K562 (cell line): ENCODE measurements around the gene ANKRD65. TPM values are rescaled to one million over a fixed set of nuclear protein-coding genes. Genes with fewer than 3 reads are reported as not detected.
A peak's percentile ranks its signal among the peaks of the same experiment; 100 is the strongest.

Experiments used
- BACH1 ChIP-seq: fragments of 200-800 bp; sonication (Bioruptor generic); IDR thresholded peaks from 2 replicates; pipeline ENCODE4 v1.6.1; 2016; ENCODE audit warnings: missing genetic modification characterization, missing compliant biosample characterization
- FOSL1 ChIP-seq: fragments of 200-800 bp; sonication (Bioruptor generic); conservative IDR thresholded peaks from 2 replicates; pipeline ENCODE4 v1.6.1; 2016; ENCODE audit warnings: missing genetic modification characterization, missing compliant biosample characterization
- JUN ChIP-seq, 2 experiments: sonication (generic) in 1 of 2; formaldehyde crosslinking in 1 of 2; IDR thresholded peaks; 2 replicates each; pipeline versions ENCODE4 v1.6.1 to v1.8.0; 2012 to 2022; ENCODE audit warnings: borderline replicate concordance in 2 of 2, mild to moderate bottlenecking in 2 of 2, improper control_type of control experiment in 1 of 2, low read depth in 1 of 2, low read length in 1 of 2, missing genetic modification reagents in 1 of 2
- POU5F1 ChIP-seq: fragments of 150-350 bp; IDR thresholded peaks from 2 replicates; pipeline ENCODE4 v1.6.1; 2014; ENCODE audit warnings: borderline replicate concordance, low read length, low read depth, mild to moderate bottlenecking; ENCODE audit not compliant: partially characterized antibody
- RBM17 ChIP-seq: fragments of 200-400 bp; formaldehyde crosslinking; IDR thresholded peaks from 2 replicates; pipeline ENCODE4 v1.6.1; 2017; ENCODE audit warnings: low read depth, mild to moderate bottlenecking, low read length, borderline replicate concordance
- RFX1 ChIP-seq: fragments of 450-650 bp; IDR thresholded peaks from 2 replicates; pipeline ENCODE4 v1.6.1; 2016; ENCODE audit warnings: mild to moderate bottlenecking, moderate library complexity
- SIX5 ChIP-seq, 2 experiments: IDR thresholded peaks; 2 replicates each; pipeline ENCODE4 v1.6.1; 2011; ENCODE audit warnings: low read length in 2 of 2, borderline replicate concordance in 1 of 2, low read depth in 1 of 2, mild to moderate bottlenecking in 1 of 2, moderate library complexity in 1 of 2; ENCODE audit not compliant: insufficient read depth in 1 of 2
- SPI1 ChIP-seq: IDR thresholded peaks from 2 replicates; pipeline ENCODE4 v1.6.1; 2011; ENCODE audit warnings: low read depth, low read length, control low read depth, borderline replicate concordance
- TCFL5 ChIP-seq: fragments of 250-450 bp; sonication (Bioruptor Pico); conservative IDR thresholded peaks from 2 replicates; pipeline ENCODE4 v1.6.1; 2021; ENCODE audit warnings: mild to moderate bottlenecking, moderate library complexity, matching md5 sums
- TOE1 ChIP-seq, 2 experiments: fragments of 450-650 bp in 1 of 2; sonication (generic) in 1 of 2; formaldehyde crosslinking in 1 of 2; IDR thresholded peaks; 2 replicates each; pipeline versions ENCODE4 v1.7.1 to v1.8.0; 2016 to 2022; ENCODE audit warnings: borderline replicate concordance in 2 of 2, mild to moderate bottlenecking in 2 of 2, antibody characterized with exemption in 1 of 2, inconsistent platforms in 1 of 2, low read depth in 1 of 2, missing genetic modification reagents in 1 of 2, moderate library complexity in 1 of 2
- ZBTB17 ChIP-seq: fragments of 450-650 bp; formaldehyde crosslinking; IDR thresholded peaks from 2 replicates; pipeline ENCODE4 v1.4.0; 2020; ENCODE audit warnings: mild to moderate bottlenecking
- ZNF133 ChIP-seq: fragments of 250-450 bp; sonication (Bioruptor Pico); IDR thresholded peaks from 2 replicates; pipeline ENCODE4 v1.4.0; 2020; ENCODE audit warnings: mild to moderate bottlenecking
- ZNF143 ChIP-seq: sonication (generic); formaldehyde crosslinking; IDR thresholded peaks from 2 replicates; pipeline ENCODE4 v1.9.0; 2022; ENCODE audit warnings: mild to moderate bottlenecking, missing genetic modification reagents
- polyA plus RNA-seq, 8 experiments: library from polyadenylated mRNA; depleted of rRNA in 4 of 8; stranded (reverse) in 5 of 8; unstranded in 3 of 8; fragments of >200 nt; fragmentation: Nextera tagmentation in 2 of 8; fragmentation: Illumina TruSeq in 1 of 8; extraction: Ambion mirVana in 2 of 8; extraction: Trizol in 1 of 8; gene quantifications; 2 replicates each; pipeline versions ENCODE4 v1.2.1 to v1.2.3, GENCODE V29; 2011 to 2014; ENCODE audit warnings: inconsistent platforms in 1 of 8, missing spikeins in 1 of 8
- total RNA-seq, 7 experiments: library from RNA; depleted of rRNA in 6 of 7; stranded (reverse); fragments of >200 nt in 6 of 7; fragmentation: Illumina TruSeq in 2 of 7; extraction: Trizol in 2 of 7; gene quantifications; 2 replicates each; pipeline versions ENCODE4 v1.2.1 to v1.2.3, GENCODE V29; 2011 to 2021; ENCODE audit warnings: low replicate concordance in 1 of 7
- TF ChIP-seq, protein P1 (sequence below): sonication (generic); formaldehyde crosslinking; IDR thresholded peaks from 2 replicates; pipeline ENCODE4 v1.8.0; 2023; ENCODE audit warnings: mild to moderate bottlenecking, missing genetic modification reagents
- TF ChIP-seq, protein P2 (sequence below): fragments of 450-650 bp; formaldehyde crosslinking; IDR thresholded peaks from 2 replicates; pipeline ENCODE4 v1.4.0; 2020; ENCODE audit warnings: mild to moderate bottlenecking, moderate library complexity
- TF ChIP-seq, protein P3 (sequence below): fragments of 250-450 bp; sonication (Bioruptor Pico); IDR thresholded peaks from 2 replicates; pipeline ENCODE4 v1.8.0; 2021; ENCODE audit warnings: moderate library complexity, mild to moderate bottlenecking, inconsistent platforms
- TF ChIP-seq, protein P4 (sequence below): IDR thresholded peaks from 3 replicates; pipeline ENCODE4 v1.6.1; 2011; ENCODE audit warnings: borderline replicate concordance, mild to moderate bottlenecking; ENCODE audit not compliant: insufficient read length, insufficient read depth
- TF ChIP-seq, protein P5 (sequence below): sonication (generic); formaldehyde crosslinking; IDR thresholded peaks from 2 replicates; pipeline ENCODE4 v1.9.0; 2022; ENCODE audit warnings: mild to moderate bottlenecking, missing genetic modification reagents

Gene ANKRD65
- total and polyA plus RNA-seq, 9 of the 15 experiments (the other 6 are each of a cell fraction or from before 2014, with no cell fraction given): not detected

DNA sequence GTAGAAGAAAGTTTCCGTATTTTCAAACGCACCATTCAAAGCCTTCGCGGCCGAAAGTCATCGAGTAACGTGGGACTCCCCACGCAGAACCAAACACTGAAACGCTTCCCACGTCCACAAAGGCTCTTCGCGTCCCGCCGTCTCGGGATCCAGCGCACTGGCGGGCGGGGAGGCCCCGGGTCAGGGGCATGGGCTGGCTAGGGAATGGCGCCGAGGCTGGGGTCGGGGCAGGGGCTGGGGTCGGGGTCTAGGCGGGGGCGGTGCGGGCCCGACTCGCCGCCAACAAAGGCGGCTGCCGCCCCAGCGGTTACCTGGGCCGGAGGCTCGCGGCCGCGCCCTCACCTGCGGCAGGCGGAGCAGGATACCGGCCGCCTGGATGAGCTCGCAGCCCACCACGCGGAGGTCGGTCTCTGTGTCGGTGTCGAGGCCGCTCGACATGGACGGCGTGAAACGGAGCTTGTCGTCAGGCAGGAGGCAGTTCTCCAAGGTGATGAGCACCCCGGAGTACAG lies 22.3 kb downstream of the ANKRD65 start (continued):
- TF ChIP-seq FOSL1 (tag) (no peak), TOE1 (IDR thresholded peaks at IDR 0.05; ENCODE audit: borderline replicate concordance) (no peak), TOE1 (CRISPR knock-in tag; IDR thresholded peaks at IDR 0.05; ENCODE audit: borderline replicate concordance, low read depth) (no peak), ZNF143 (CRISPR knock-in tag) (no peak), JUN (IDR thresholded peaks at IDR 0.05; ENCODE audit: borderline replicate concordance, low read depth, low read length) (no peak), JUN (CRISPR knock-in tag; IDR thresholded peaks at IDR 0.05; ENCODE audit: borderline replicate concordance) (0 out of 2 replicates have a peak, but pooled peaks have one; percentile 64), ZBTB17 (CRISPR knock-in tag) (peak; percentile 50; the same call in 1 of the 2 replicates), SIX5 (IDR thresholded peaks at IDR 0.05; ENCODE audit: borderline replicate concordance in 1 of 2, insufficient read depth in 1 of 2, low read depth in 1 of 2, low read length in 2 of 2) (no peak), TCFL5 (CRISPR knock-in tag) (no peak), SPI1 (no peak), POU5F1 (no peak), ZNF133 (CRISPR knock-in tag) (peak; percentile 81; the same call in 1 of the 2 replicates), RBM17 (no peak), RFX1 (no peak), BACH1 (tag) (no peak)
- TF ChIP-seq, protein P1, sequence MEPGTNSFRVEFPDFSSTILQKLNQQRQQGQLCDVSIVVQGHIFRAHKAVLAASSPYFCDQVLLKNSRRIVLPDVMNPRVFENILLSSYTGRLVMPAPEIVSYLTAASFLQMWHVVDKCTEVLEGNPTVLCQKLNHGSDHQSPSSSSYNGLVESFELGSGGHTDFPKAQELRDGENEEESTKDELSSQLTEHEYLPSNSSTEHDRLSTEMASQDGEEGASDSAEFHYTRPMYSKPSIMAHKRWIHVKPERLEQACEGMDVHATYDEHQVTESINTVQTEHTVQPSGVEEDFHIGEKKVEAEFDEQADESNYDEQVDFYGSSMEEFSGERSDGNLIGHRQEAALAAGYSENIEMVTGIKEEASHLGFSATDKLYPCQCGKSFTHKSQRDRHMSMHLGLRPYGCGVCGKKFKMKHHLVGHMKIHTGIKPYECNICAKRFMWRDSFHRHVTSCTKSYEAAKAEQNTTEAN (CRISPR knock-in tag): no peak
- TF ChIP-seq, protein P2, sequence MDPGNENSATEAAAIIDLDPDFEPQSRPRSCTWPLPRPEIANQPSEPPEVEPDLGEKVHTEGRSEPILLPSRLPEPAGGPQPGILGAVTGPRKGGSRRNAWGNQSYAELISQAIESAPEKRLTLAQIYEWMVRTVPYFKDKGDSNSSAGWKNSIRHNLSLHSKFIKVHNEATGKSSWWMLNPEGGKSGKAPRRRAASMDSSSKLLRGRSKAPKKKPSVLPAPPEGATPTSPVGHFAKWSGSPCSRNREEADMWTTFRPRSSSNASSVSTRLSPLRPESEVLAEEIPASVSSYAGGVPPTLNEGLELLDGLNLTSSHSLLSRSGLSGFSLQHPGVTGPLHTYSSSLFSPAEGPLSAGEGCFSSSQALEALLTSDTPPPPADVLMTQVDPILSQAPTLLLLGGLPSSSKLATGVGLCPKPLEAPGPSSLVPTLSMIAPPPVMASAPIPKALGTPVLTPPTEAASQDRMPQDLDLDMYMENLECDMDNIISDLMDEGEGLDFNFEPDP: peak; percentile 83; the same call in 1 of the 2 replicates
- TF ChIP-seq, protein P3, sequence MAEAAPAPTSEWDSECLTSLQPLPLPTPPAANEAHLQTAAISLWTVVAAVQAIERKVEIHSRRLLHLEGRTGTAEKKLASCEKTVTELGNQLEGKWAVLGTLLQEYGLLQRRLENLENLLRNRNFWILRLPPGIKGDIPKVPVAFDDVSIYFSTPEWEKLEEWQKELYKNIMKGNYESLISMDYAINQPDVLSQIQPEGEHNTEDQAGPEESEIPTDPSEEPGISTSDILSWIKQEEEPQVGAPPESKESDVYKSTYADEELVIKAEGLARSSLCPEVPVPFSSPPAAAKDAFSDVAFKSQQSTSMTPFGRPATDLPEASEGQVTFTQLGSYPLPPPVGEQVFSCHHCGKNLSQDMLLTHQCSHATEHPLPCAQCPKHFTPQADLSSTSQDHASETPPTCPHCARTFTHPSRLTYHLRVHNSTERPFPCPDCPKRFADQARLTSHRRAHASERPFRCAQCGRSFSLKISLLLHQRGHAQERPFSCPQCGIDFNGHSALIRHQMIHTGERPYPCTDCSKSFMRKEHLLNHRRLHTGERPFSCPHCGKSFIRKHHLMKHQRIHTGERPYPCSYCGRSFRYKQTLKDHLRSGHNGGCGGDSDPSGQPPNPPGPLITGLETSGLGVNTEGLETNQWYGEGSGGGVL: no peak
- TF ChIP-seq, protein P4, sequence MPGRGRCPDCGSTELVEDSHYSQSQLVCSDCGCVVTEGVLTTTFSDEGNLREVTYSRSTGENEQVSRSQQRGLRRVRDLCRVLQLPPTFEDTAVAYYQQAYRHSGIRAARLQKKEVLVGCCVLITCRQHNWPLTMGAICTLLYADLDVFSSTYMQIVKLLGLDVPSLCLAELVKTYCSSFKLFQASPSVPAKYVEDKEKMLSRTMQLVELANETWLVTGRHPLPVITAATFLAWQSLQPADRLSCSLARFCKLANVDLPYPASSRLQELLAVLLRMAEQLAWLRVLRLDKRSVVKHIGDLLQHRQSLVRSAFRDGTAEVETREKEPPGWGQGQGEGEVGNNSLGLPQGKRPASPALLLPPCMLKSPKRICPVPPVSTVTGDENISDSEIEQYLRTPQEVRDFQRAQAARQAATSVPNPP: no peak
- TF ChIP-seq, protein P5, sequence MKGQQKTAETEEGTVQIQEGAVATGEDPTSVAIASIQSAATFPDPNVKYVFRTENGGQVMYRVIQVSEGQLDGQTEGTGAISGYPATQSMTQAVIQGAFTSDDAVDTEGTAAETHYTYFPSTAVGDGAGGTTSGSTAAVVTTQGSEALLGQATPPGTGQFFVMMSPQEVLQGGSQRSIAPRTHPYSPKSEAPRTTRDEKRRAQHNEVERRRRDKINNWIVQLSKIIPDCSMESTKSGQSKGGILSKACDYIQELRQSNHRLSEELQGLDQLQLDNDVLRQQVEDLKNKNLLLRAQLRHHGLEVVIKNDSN (CRISPR knock-in tag): peak; percentile 28; the same call in 1 of the 2 replicates
